HepG2 (cell line): ENCODE measurements around the gene PPP1R9B. TPM values are rescaled to one million over a fixed set of nuclear protein-coding genes. Genes with fewer than 3 reads are reported as not detected.

Experiments used
- ARID5B ChIP-seq: IDR thresholded peaks from 2 replicates; pipeline ENCODE4 v1.4.0; 2020; ENCODE audit warnings: mild to moderate bottlenecking, missing genetic modification reagents
- CSRNP1 ChIP-seq: sonication (generic); formaldehyde crosslinking; IDR thresholded peaks from 2 replicates; pipeline ENCODE4 v1.8.1; 2023; ENCODE audit warnings: mild to moderate bottlenecking, missing genetic modification reagents
- HNRNPK ChIP-seq: fragments of 200-400 bp; formaldehyde crosslinking; IDR thresholded peaks from 2 replicates; pipeline ENCODE4 v1.6.1; 2018; ENCODE audit warnings: low read length, low read depth, moderate library complexity, mild to moderate bottlenecking; ENCODE audit not compliant: poor library complexity, severe bottlenecking
- JARID2 ChIP-seq: sonication (generic); formaldehyde crosslinking; IDR thresholded peaks from 2 replicates; pipeline ENCODE4 v1.8.1; 2023; ENCODE audit warnings: missing genetic modification reagents, inconsistent platforms; ENCODE audit not compliant: insufficient replicate concordance
- LBX2 ChIP-seq: sonication (generic); formaldehyde crosslinking; IDR thresholded peaks from 2 replicates; pipeline ENCODE4 v1.5.0; 2020; ENCODE audit warnings: missing genetic modification reagents, mild to moderate bottlenecking, borderline replicate concordance
- MYNN ChIP-seq: sonication (generic); formaldehyde crosslinking; IDR thresholded peaks from 2 replicates; pipeline ENCODE4 v1.4.0; 2020; ENCODE audit warnings: mild to moderate bottlenecking, low read depth, missing genetic modification reagents
- NAIF1 ChIP-seq: sonication (generic); formaldehyde crosslinking; IDR thresholded peaks from 2 replicates; pipeline ENCODE4 v1.5.0; 2020; ENCODE audit warnings: mild to moderate bottlenecking, missing genetic modification reagents, borderline replicate concordance
- PHB2 ChIP-seq: fragments of 450-650 bp; IDR thresholded peaks from 2 replicates; pipeline ENCODE4 v1.6.1; 2018; ENCODE audit not compliant: partially characterized antibody
- RERE ChIP-seq: IDR thresholded peaks from 2 replicates; pipeline ENCODE4 v1.6.1; 2016; ENCODE audit warnings: low read depth, missing genetic modification reagents, missing compliant biosample characterization
- TFDP2 ChIP-seq: sonication (generic); formaldehyde crosslinking; IDR thresholded peaks from 2 replicates; pipeline ENCODE4 v1.4.0; 2020; ENCODE audit warnings: missing genetic modification reagents
- ZNF431 ChIP-seq: sonication (generic); formaldehyde crosslinking; IDR thresholded peaks from 2 replicates; pipeline ENCODE4 v1.9.0; 2022; ENCODE audit warnings: missing genetic modification reagents, low read depth, mild to moderate bottlenecking, borderline replicate concordance
- polyA plus RNA-seq, 8 experiments: library from polyadenylated mRNA; depleted of rRNA in 3 of 8; stranded (reverse) in 7 of 8; unstranded in 1 of 8; fragments of >200 nt; fragmentation: Illumina TruSeq in 4 of 8; extraction: Trizol in 4 of 8; gene quantifications; 2 replicates each; pipeline versions ENCODE4 v1.2.1 to v1.2.3, GENCODE V29; 2011 to 2016; ENCODE audit warnings: low read depth in 4 of 8, missing spikeins in 1 of 8, mixed read lengths in 1 of 8; ENCODE audit not compliant: insufficient read depth in 1 of 8
- total RNA-seq, 5 experiments: library from RNA; depleted of rRNA; stranded (reverse); fragments of >200 nt; fragmentation: Illumina TruSeq; extraction: Trizol; gene quantifications; 2 replicates each; pipeline ENCODE4 v1.2.3, GENCODE V29; 2016; ENCODE audit warnings: low read depth in 1 of 5

The PPP1R9B gene
- total and polyA plus RNA-seq, 2 of the 13 experiments (the other 11 are each of a cell fraction or from before 2014, with no cell fraction given), result 9.4 to 15.8 TPM

- no peak for TF ChIP-seq RERE
- peak; percentile 76 for TF ChIP-seq ZNF431
- TF ChIP-seq HNRNPK, result no peak
- 0 out of 2 replicates have a peak, but pooled peaks have one; percentile 19 for TF ChIP-seq MYNN
- no peak for TF ChIP-seq PHB2
- TF ChIP-seq ARID5B (CRISPR knock-in tag), result peak; percentile 22; the same call in 1 of the 2 replicates
- TF ChIP-seq JARID2 (CRISPR knock-in tag), result no peak
- peak; percentile 71 for TF ChIP-seq TFDP2 (CRISPR knock-in tag)
- TF ChIP-seq CSRNP1 (CRISPR knock-in tag), result no peak; the same call in 1 of the 2 replicates
- peak; percentile 53; the same call in 1 of the 2 replicates for TF ChIP-seq LBX2 (CRISPR knock-in tag)
- no peak for TF ChIP-seq NAIF1 (CRISPR knock-in tag)
These were observed 792 bp downstream of the PPP1R9B start (continued) for GRCh38 chr17:50149417-50150353.
